Vagina (tissue), 2 donors: ENCODE measurements around the gene GAL3ST3. TPM values are rescaled to one million over a fixed set of nuclear protein-coding genes. Genes with fewer than 3 reads are reported as not detected.
"Not testable (repeated sequence)": the region's sequence is repeated elsewhere in the genome, so short reads cannot be mapped to it uniquely, and the experiment has no call there.

ENCODE experiments used
- DNase-seq, 2 donors: peaks; one replicate each; pipeline ENCODE4 v3.0.0-alpha.2; 2017; ENCODE audit errors: extremely low spot score in 2 of 2
- H3K27ac ChIP-seq: fragments of 200-600 bp; sonication (generic); one replicate; pipeline ENCODE4 v1.5.1; 2019
- H3K27me3 ChIP-seq: fragments of 200-600 bp; sonication (generic); one replicate; pipeline ENCODE4 v1.5.1; 2019
- H3K36me3 ChIP-seq, 2 donors: fragments of 200-600 bp; sonication (generic); one replicate each; pipeline ENCODE4 v1.5.1; 2017 to 2019
- H3K4me1 ChIP-seq: fragments of 200-600 bp; sonication (generic); one replicate; pipeline ENCODE4 v1.5.1; 2019
- H3K4me3 ChIP-seq, 2 donors: fragments of 200-600 bp; sonication (generic); 1 replicate in 1 of 2; 2 replicates in 1 of 2; pipeline ENCODE4 v1.5.1; 2016 to 2019
- H3K9me3 ChIP-seq: fragments of 200-600 bp; sonication (generic); one replicate; pipeline ENCODE4 v1.5.1; 2019
- POLR2A ChIP-seq, 2 donors: fragments of 450-650 bp; IDR thresholded peaks; one replicate each; pipeline ENCODE4 v1.6.1; 2017; ENCODE audit warnings: antibody characterized with exemption in 2 of 2, mild to moderate bottlenecking in 2 of 2, moderate library complexity in 2 of 2
- POLR2AphosphoS5 ChIP-seq, 2 donors: sonication (generic); formaldehyde crosslinking; IDR thresholded peaks; one replicate each; pipeline ENCODE4 v1.9.0; 2017; ENCODE audit warnings: antibody characterized with exemption in 2 of 2, mild to moderate bottlenecking in 2 of 2, low read depth in 1 of 2; ENCODE audit not compliant: insufficient read depth in 1 of 2
- intact Hi-C: fragments of 100-400 bp; cut with DNase I; formaldehyde crosslinking; loops from one replicate; pipeline ENCODE4 v1.15.1; 2023
- total RNA-seq: library from RNA; depleted of rRNA; stranded (reverse); fragments of >200 nt; gene quantifications from one replicate; pipeline ENCODE4 v1.2.3, GENCODE V29; 2016
- TF ChIP-seq, protein P1 (sequence below), 3 experiments: fragments of 450-650 bp in 2 of 3; fragments of 200-600 bp in 1 of 3; sonication (generic) in 1 of 3; IDR thresholded peaks; one replicate each; pipeline ENCODE4 v1.5.1; 2017 to 2019; ENCODE audit warnings: antibody characterized with exemption in 3 of 3, mild to moderate bottlenecking in 2 of 3, moderate library complexity in 2 of 3

GAL3ST3 gene
- total RNA-seq, 1 donor from 2014 or later, result not detected

GRCh38 chr11:66080055-66080817, 31.3 kb upstream of the GAL3ST3 start:
- Histone ChIP-seq H3K9me3 (no peaks in the 10 kb centered on the region), H3K27me3 (no peaks in the 10 kb centered on the region), H3K36me3 (no peaks in the 10 kb centered on the region), H3K4me3 (no peak overlapping the region), H3K4me1 (peaks cover 65% of the 10 kb centered on the region), H3K27ac (peak overlapping the region; percentile 63)
- DNase-seq, result no peak
- intact Hi-C loops, result no loop called here
- TF ChIP-seq POLR2AphosphoS5 (IDR thresholded peaks at IDR 0.05; ENCODE audit: insufficient read depth in 1 of 2, low read depth in 1 of 2) (no peak), POLR2A (IDR thresholded peaks at IDR 0.05) (no peak)
- TF ChIP-seq, protein P1, sequence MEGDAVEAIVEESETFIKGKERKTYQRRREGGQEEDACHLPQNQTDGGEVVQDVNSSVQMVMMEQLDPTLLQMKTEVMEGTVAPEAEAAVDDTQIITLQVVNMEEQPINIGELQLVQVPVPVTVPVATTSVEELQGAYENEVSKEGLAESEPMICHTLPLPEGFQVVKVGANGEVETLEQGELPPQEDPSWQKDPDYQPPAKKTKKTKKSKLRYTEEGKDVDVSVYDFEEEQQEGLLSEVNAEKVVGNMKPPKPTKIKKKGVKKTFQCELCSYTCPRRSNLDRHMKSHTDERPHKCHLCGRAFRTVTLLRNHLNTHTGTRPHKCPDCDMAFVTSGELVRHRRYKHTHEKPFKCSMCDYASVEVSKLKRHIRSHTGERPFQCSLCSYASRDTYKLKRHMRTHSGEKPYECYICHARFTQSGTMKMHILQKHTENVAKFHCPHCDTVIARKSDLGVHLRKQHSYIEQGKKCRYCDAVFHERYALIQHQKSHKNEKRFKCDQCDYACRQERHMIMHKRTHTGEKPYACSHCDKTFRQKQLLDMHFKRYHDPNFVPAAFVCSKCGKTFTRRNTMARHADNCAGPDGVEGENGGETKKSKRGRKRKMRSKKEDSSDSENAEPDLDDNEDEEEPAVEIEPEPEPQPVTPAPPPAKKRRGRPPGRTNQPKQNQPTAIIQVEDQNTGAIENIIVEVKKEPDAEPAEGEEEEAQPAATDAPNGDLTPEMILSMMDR (IDR thresholded peaks at IDR 0.05), result no peak

DNA sequence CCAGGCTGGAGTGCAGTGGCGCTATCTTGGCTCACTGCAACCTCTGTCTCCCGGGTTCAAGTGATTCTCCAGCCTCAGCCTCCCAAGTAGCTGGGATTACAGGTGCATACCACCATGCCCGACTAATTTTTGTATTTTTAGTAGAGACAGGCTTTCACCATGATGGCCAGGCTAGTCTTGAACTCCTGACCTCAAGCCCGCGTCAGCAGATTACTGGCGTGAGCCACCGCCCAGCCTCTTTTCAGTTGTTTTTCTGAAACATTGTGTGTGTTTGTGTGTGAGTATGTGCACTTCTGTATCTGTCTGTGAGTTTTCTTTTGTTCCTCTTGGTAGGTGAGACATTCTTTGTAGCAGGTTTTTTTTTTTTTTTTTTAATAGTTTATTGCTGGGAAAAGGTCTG, 30.0 kb upstream of the GAL3ST3 start:
- peaks cover 52% of the 10 kb centered on the region for H3K4me1 ChIP-seq

GRCh38 chr11:66077927-66078326, 29.0 kb upstream of the GAL3ST3 start:
- intact Hi-C loops, result no loop called here
- no peaks in the 10 kb centered on the region for H3K27me3 ChIP-seq

More for the DNA sequence above, 30.0 kb upstream of the GAL3ST3 start:
- H3K36me3 ChIP-seq, H3K27me3 ChIP-seq, intact Hi-C loops, H3K4me3 ChIP-seq, DNase-seq, H3K9me3 ChIP-seq, H3K27ac ChIP-seq: not testable (repeated sequence)

GRCh38 chr11:66076561-66076960, 27.6 kb upstream of the GAL3ST3 start:
- Histone ChIP-seq H3K27me3 (no peaks in the 10 kb centered on the region), H3K9me3 (no peaks in the 10 kb centered on the region), H3K4me1 (peaks cover 46% of the 10 kb centered on the region), H3K4me3 (no peak overlapping the region), H3K36me3 (peaks cover 0 to 9% of the 10 kb centered on the region in 2 donors), H3K27ac (no peak overlapping the region)
- DNase-seq, result no peak
- TF ChIP-seq, protein P1 (IDR thresholded peaks at IDR 0.05), result no peak
- TF ChIP-seq POLR2AphosphoS5 (IDR thresholded peaks at IDR 0.05; ENCODE audit: insufficient read depth in 1 of 2, low read depth in 1 of 2) (no peak), POLR2A (IDR thresholded peaks at IDR 0.05) (no peak)
- intact Hi-C loops, result no loop called here

More at GRCh38 chr11:66077927-66078326, 29.0 kb upstream of the GAL3ST3 start:
- Histone ChIP-seq H3K9me3 (no peaks in the 10 kb centered on the region), H3K27ac (no peak overlapping the region), H3K36me3 (peaks cover 0 to 9% of the 10 kb centered on the region in 2 donors), H3K4me1 (peaks cover 47% of the 10 kb centered on the region), H3K4me3 (no peak overlapping the region)
- no peak for DNase-seq
- TF ChIP-seq, protein P1 (IDR thresholded peaks at IDR 0.05), result no peak
- no peak for TF ChIP-seq POLR2AphosphoS5 (IDR thresholded peaks at IDR 0.05; ENCODE audit: insufficient read depth in 1 of 2, low read depth in 1 of 2)
- no peak for TF ChIP-seq POLR2A (IDR thresholded peaks at IDR 0.05)

DNA sequence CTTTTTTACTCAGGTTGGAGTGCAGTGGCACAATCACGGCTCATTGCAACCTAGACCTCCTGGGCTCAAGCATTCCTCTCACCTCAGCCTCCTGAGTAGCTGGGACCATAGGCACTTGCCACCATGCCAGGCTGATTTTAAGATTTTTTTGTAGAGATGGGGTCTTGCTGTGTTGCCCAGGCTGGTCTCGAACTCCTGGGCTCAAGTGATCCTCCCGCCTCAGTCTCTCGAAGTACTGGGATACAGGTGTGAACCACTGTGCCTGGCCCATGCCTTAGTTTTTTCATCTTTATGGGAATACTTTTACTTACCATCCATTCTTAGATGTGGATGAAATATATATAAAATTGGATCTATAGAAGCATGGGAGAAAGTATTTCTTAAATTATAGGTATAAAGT, 26.3 kb upstream of the GAL3ST3 start:
- peaks cover 39% of the 10 kb centered on the region for H3K4me1 ChIP-seq
- intact Hi-C loops, result no loop called here

More for the DNA sequence above, 26.3 kb upstream of the GAL3ST3 start:
- Histone ChIP-seq H3K27ac (no peak overlapping the region), H3K36me3 (peaks cover 0 to 9% of the 10 kb centered on the region in 2 donors), H3K27me3 (no peaks in the 10 kb centered on the region), H3K9me3 (no peaks in the 10 kb centered on the region), H3K4me3 (no peak overlapping the region)
- DNase-seq, result no peak
- no peak for TF ChIP-seq POLR2A (IDR thresholded peaks at IDR 0.05)
- TF ChIP-seq, protein P1 (IDR thresholded peaks at IDR 0.05), result no peak
- TF ChIP-seq POLR2AphosphoS5 (IDR thresholded peaks at IDR 0.05; ENCODE audit: insufficient read depth in 1 of 2, low read depth in 1 of 2), result no peak
